Muscle layer of duodenum (tissue), 2 donors: ENCODE results near the gene ZNF385C.

Experiments
- H3K27ac ChIP-seq: one replicate; pipeline ENCODE4 v1.7.0; 2013; ENCODE audit warnings: mild to moderate bottlenecking, low read length
- H3K27me3 ChIP-seq: one replicate; pipeline ENCODE4 v1.7.0; 2013; ENCODE audit warnings: low read depth, mild to moderate bottlenecking, control low read depth, low read length
- H3K36me3 ChIP-seq, 2 donors: one replicate each; pipeline ENCODE4 v1.7.0; 2013; ENCODE audit warnings: low read length in 2 of 2, control low read depth in 1 of 2, mild to moderate bottlenecking in 1 of 2; ENCODE audit not compliant: insufficient read depth in 2 of 2, control insufficient read depth in 1 of 2
- H3K4me1 ChIP-seq, 2 donors: one replicate each; pipeline ENCODE4 v1.7.0; 2013; ENCODE audit warnings: low read length in 2 of 2, mild to moderate bottlenecking in 2 of 2, control low read depth in 1 of 2, moderate library complexity in 1 of 2; ENCODE audit not compliant: insufficient read depth in 2 of 2, control insufficient read depth in 1 of 2
- H3K4me3 ChIP-seq, 2 donors: one replicate each; pipeline ENCODE4 v1.7.0; 2013; ENCODE audit warnings: low read length in 2 of 2, low read depth in 1 of 2, mild to moderate bottlenecking in 1 of 2
- H3K9me3 ChIP-seq, 2 donors: one replicate each; pipeline ENCODE4 v1.7.0; 2013; ENCODE audit warnings: low read length in 2 of 2, control low read depth in 1 of 2, mild to moderate bottlenecking in 1 of 2; ENCODE audit not compliant: control insufficient read depth in 1 of 2
- donor health status: healthy.

ZNF385C gene

GRCh38 chr17:41989702-41990419 is 108.4 kb downstream of the ZNF385C start:
- Histone ChIP-seq H3K27me3 (no peaks in the 10 kb centered on the region), H3K27ac (no peak overlapping the region), H3K4me1 (no peaks in the 10 kb centered on the region), H3K4me3 (no peak overlapping the region), H3K9me3 (no peaks in the 10 kb centered on the region), H3K36me3 (peaks cover 57 to 90% of the 10 kb centered on the region in 2 donors)

- Histone ChIP-seq H3K4me1 (no peaks in the 10 kb centered on the region), H3K36me3 (peaks cover 55 to 85% of the 10 kb centered on the region in 2 donors), H3K4me3 (no peak overlapping the region), H3K27ac (no peak overlapping the region), H3K9me3 (no peaks in the 10 kb centered on the region), H3K27me3 (no peaks in the 10 kb centered on the region)
Measured at GRCh38 chr17:41988418-41988817, 109.9 kb downstream of the ZNF385C start.

- Histone ChIP-seq H3K4me3 (no peak overlapping the region), H3K4me1 (no peaks in the 10 kb centered on the region), H3K27ac (no peak overlapping the region), H3K9me3 (no peaks in the 10 kb centered on the region), H3K27me3 (no peaks in the 10 kb centered on the region), H3K36me3 (peaks cover 55 to 85% of the 10 kb centered on the region in 2 donors)
Measured at GRCh38 chr17:41987642-41988041, 110.6 kb downstream of the ZNF385C start.

- no peak overlapping the region for H3K4me3 ChIP-seq
- no peaks in the 10 kb centered on the region for H3K9me3 ChIP-seq
- H3K27ac ChIP-seq: no peak overlapping the region
- no peaks in the 10 kb centered on the region for H3K4me1 ChIP-seq
- H3K27me3 ChIP-seq: no peaks in the 10 kb centered on the region
- H3K36me3 ChIP-seq: peaks cover 61 to 85% of the 10 kb centered on the region in 2 donors
Measured at GRCh38 chr17:41986634-41987033, 111.6 kb downstream of the ZNF385C start.

GRCh38 chr17:41985919-41986318 is 112.4 kb downstream of the ZNF385C start:
- Histone ChIP-seq H3K27ac (no peak overlapping the region), H3K36me3 (peaks cover 64 to 85% of the 10 kb centered on the region in 2 donors)

GRCh38 chr17:41984454-41984853 is 113.8 kb downstream of the ZNF385C start:
- Histone ChIP-seq H3K27ac (no peak overlapping the region), H3K36me3 (peaks cover 60 to 82% of the 10 kb centered on the region in 2 donors)

More at GRCh38 chr17:41985919-41986318, 112.4 kb downstream of the ZNF385C start:
- Histone ChIP-seq H3K9me3 (no peaks in the 10 kb centered on the region), H3K4me1 (no peaks in the 10 kb centered on the region), H3K4me3 (no peak overlapping the region), H3K27me3 (no peaks in the 10 kb centered on the region)

GRCh38 chr17:41982026-41982760 is 116.1 kb downstream of the ZNF385C start:
- Histone ChIP-seq H3K4me1 (no peaks in the 10 kb centered on the region), H3K36me3 (peaks cover 47 to 76% of the 10 kb centered on the region in 2 donors), H3K27me3 (no peaks in the 10 kb centered on the region), H3K4me3 (no peak overlapping the region), H3K27ac (no peak overlapping the region), H3K9me3 (no peaks in the 10 kb centered on the region)

More at GRCh38 chr17:41984454-41984853, 113.8 kb downstream of the ZNF385C start:
- Histone ChIP-seq H3K4me3 (no peak overlapping the region), H3K27me3 (no peaks in the 10 kb centered on the region), H3K4me1 (no peaks in the 10 kb centered on the region), H3K9me3 (no peaks in the 10 kb centered on the region)

- Histone ChIP-seq H3K36me3 (peaks cover 58 to 86% of the 10 kb centered on the region in 2 donors), H3K4me3 (no peak overlapping the region), H3K9me3 (no peaks in the 10 kb centered on the region), H3K27ac (no peak overlapping the region), H3K4me1 (peaks cover 0 to 33% of the 10 kb centered on the region in 2 donors), H3K27me3 (no peaks in the 10 kb centered on the region)
Measured at GRCh38 chr17:41977991-41978390, 120.3 kb downstream of the ZNF385C start.

- H3K36me3 ChIP-seq: peaks cover 61 to 83% of the 10 kb centered on the region in 2 donors
- H3K27me3 ChIP-seq: no peaks in the 10 kb centered on the region
- peaks cover 0 to 38% of the 10 kb centered on the region in 2 donors for H3K4me1 ChIP-seq
- H3K27ac ChIP-seq: peak overlapping the region; percentile 57
- no peak overlapping the region for H3K4me3 ChIP-seq
- no peaks in the 10 kb centered on the region for H3K9me3 ChIP-seq
Measured at GRCh38 chr17:41976142-41976768, 122.0 kb downstream of the ZNF385C start.
